ENCODE measurements around the gene TVP23A.

TVP23A gene

DNA sequence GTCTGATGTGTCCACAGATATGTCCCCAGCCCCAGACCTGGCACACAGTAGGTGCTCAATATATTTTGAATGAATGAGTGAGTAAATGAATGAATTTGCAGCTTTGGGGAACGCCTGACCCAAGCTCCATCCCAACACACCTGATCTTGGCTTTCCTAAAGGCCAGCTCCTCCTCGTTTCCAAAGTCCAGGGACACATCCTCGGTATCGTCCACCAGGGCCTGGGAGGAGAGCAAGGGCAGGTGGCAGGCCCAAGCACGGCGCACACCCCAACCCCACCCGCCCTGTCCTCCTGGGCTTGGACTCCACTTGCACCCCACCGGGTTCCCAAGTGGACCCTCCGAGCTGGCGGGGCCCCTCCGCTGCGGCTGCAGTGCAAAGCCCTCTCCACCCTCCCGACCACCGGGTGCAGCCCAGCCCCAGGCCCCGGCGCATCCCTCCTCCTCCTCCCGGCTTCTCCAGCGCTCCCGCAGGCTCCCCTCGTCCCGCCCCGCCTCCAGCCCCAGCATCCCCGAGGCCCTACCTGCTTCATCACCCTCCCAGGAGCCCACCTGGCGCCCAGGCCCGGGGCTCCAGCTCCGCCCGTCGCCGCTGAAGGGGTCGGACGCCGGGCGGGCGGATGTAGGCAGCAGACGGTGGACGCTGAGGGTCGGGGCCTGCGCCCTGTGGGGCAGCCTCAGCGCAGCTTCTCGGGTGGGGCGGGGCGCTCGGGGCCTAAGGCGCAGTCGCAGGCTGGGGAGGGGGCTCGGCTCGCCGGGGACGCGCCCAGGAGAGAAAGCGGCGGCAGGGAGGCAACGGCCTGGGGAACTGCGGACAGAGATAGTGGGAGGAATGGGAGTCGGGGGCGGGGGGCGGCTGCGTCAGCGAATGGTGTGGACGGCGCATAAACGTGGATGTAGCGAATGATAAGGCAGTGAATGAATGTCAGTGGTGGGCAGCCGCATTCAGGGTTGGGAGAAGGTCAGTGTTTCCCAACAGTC is at the start of gene TVP23A:
TSS of gene TVP23A (minus strand) at position 832 of the 979 bp plus-strand sequence. CDS start at position 531, 301 bp downstream.
- no peak for DNase-seq

DNA sequence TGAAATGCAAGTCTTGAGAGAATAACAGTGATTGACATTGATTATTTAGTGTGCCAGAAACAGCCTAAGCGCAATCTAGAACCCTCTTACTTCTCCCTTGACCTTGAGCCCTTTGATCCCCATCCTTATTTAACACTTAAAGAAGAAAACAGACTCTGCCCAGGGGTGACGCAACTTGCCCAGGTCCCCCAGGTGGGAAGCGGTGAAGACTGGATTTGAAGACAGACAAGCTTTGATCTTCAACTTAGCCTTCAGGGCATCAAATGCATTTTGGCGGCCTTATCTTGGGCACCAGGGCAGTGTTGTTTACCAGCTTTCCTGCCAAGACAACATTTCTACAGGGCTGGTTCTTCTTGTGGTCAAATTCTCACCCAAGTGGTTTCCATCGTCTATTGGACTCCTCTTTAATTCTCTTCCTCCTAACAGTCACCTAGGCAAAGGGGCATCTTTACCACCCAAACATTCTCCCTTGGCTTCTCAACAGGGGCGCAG is 49.6 kb upstream of the TVP23A start:
- DNase-seq: no peak

DNA sequence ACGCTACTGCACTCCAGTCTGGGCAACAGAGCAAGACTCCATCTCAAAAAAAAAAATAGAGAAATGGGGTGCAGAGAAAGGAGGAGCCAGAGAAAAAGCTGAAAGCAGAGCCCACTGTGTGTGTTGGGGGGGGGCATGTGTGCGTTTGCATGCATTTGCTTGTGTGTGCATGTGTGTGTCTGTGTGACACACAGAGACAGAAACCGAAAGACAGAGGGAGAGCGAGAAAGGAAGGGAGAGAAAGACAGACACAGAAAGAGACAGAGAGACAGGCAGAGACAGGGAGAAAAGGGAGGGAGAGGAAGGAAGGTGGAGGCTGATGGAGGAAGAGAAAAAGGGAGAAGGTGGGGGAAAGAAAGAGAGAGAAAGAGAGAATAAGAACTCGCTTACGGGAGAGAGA is 48.6 kb upstream of the TVP23A start:
- DNase-seq: no peak

DNA sequence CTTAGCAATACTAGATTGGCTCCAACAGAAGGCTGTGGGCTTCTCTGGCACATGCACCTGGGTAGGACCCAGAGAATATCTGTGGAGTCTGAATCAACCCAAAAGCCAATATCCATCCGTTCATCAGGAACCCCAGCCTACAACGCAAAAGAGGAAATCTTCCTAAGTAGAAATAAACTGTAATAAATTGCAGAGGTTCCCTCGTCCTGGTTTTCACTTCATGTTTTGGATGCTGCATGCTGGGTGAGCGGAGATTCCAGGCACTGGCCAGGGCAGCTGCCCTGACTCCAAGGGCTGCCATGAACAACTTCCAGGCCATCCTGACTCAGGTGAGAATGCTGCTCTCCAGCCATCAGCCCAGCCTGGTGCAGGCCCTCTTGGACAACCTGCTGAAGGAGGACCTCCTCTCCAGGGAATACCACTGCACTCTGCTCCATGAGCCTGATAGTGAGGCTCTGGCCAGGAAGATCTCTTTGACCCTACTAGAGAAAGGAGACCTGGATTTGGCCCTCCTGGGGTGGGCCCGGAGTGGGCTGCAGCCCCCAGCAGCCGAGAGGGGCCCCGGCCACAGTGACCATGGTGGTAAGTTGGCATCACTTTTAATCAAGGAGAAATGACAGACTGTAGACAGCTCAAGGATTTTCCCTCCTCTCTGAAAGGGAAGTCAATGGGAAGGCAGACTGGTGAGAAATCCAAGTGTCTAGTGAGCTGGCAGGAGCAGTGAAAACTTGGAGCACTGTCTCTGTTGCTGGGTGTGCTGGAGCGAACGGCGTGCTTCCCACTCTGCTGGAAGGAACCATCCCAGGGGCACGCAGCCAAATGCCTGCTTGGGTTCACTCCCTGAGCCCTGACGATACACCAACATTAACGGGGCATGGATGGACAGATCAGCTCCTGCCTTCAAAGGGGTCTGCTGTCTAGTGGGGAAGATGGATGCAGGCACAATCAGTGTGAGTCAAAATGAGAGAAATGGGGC is 47.7 kb upstream of the TVP23A start:
- no peak for DNase-seq

DNA sequence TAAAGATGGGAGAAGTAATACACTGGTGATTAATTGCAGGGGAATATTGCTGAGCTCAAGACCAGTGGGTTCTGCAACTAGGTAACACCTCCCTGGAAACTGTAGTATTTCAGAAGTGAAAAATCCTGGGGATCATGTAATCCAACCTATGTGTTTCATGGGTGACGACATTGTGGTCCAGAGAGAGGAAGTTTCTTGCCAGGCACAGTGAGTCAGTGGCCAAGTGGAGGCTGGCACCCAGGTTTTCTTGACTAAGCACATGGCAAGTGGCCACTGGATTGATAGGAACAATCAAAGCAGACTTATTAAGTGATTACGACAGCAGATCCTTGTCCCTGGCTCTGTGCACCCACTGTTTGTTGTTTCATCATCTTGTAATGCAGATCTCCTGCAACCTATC is 43.8 kb upstream of the TVP23A start:
- DNase-seq: no peak

DNA sequence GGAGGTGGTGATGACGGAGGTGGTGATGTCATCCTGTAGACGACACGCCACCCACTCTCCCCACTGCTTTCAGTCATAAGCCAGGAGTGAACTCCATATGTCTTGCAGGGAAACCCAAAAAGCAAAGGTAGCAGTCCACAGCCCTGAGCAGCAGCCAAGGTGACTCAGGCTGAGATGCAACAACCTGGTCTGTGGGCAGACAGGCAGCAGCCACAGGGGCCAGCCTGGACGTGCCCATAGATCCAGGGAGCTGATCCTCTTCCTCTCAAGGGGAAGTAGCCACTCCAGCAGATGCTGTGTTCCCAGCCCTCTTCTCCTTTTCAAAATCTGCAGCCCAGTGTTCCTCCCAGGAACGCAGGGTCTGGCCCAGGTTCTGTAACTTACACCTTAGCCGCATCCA is 41.1 kb upstream of the TVP23A start:
- no peak for DNase-seq

DNA sequence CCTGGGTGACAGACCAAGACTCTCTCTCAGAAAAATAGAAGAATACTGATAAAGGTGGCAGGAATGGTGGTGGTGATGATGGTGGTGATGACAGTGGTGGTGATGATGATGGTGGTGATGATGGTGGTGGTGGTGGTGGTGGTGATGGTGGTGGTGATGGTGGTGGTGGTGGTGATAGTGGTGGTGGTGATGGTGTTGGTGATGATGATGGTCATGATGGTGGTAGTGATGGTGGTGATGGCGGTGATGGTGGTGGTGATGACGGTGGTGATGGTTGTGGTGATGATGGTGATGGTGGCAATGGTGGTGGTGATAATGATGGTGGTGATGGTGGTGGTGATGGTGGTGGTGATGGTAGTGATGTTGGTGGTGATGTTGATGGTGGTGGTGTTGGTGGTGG is 40.4 kb upstream of the TVP23A start:
- DNase-seq: no peak

DNA sequence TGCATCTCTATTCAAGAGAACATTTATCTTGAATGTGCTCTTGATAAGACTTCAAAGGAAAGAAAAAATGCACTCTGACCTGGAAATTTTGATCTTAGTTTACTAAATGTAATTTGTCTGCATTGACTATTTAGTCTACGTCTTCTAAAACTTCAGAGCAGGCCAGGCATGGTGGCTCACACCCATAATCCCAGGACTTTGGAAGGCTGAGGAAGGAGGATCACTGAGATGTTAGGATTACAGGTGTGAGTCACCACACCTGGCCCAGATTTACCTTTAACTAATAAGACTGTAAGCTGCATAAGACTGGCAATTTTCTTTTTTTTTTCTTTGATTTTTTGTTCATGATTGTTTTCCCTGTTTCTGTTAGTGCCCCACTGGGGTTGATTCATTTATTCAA is 39.6 kb upstream of the TVP23A start:
- DNase-seq: no peak

DNA sequence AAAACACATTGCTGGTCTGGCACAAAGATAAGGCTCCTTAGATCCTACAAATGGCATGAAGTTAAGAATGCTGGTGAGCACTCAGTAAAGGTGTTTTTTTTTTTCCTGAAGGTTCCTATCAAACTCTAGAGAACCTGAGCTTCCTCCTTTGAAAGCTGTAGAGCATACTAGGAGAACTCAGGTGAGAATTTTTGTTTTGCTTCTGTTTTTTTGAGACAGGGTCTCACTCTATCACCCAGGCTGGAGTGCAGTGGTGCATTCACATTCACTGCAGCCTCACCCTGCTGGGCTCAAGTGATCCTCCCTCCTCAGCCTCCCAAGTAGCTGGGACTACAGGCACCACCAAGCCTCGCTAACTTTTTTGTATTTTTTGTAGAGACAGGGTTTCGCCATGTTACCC is 37.4 kb upstream of the TVP23A start:
- no peak for DNase-seq

DNA sequence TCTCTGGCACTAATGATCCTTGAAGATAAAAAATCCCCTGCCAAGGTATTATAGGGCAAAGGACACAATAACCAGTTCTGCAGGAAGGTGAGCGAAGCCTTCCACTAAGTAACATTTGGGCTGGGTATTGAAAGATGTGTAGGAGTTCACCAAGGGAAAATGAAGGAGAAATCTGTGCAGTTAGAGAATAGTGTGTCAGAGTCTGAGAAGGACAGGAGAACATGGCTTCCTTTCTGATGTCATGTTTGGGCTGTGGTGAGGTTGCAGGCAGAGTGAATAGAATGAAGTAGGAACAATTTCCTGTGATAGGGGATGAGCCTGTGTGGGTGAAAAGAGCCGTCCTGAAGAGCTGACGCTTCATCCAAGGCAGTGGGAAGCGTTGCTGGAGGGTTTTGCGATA is 34.4 kb upstream of the TVP23A start:
- DNase-seq: no peak

DNA sequence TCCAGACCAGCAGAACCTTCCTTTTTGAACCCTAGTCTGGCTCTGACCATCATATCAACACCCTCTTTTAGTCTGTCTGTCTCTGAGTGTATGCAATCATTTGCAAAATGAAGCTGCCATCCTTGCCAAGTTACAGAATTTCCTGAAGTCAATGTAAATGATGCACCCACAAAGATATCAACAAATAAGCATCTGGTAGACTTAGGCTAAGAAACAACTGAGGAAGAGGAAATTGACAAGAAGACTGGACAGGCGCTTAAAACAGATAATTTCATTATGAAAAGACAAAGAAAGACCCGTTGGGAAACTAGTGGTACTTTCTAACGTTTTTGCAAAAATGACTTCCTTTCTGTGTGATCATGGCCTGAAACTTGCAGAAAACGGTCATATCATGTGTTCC is 33.7 kb upstream of the TVP23A start:
- DNase-seq: no peak

DNA sequence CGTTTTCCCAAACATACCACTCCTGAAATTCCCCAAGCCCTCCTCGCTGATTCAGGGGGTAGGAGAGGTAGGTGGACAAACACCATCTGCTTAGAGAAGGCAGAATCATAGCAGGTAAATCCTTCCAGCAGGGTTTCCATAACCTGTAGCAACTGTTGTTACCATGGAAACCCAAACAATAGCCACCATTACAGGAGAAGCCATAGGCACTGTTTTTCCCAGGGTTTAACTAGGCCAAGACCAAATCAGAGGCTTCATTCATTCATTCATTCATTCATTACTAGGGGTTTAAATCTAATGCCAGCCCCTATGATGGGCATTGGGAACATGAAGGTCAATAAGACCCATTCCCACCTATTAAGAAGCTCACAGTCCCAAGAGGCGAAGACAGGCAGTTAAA is 32.9 kb upstream of the TVP23A start:
- DNase-seq: no peak

DNA sequence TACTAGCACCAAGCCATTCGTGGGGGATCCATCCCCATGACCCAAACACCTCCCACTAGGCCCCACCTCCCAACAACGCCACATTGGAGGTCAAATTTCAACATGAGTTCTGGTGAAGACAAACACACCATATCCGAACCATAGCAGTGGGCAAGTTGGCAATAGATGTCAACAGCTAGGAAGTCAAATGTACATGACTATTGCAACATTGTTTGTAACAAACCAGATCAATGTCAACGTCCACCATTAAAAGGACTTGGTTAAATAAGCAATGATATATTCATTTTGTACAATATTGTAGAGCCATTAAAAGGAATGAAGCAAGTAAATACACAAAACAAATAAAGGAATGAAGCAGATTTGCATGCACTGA is 31.9 kb upstream of the TVP23A start:
- no peak for DNase-seq

DNA sequence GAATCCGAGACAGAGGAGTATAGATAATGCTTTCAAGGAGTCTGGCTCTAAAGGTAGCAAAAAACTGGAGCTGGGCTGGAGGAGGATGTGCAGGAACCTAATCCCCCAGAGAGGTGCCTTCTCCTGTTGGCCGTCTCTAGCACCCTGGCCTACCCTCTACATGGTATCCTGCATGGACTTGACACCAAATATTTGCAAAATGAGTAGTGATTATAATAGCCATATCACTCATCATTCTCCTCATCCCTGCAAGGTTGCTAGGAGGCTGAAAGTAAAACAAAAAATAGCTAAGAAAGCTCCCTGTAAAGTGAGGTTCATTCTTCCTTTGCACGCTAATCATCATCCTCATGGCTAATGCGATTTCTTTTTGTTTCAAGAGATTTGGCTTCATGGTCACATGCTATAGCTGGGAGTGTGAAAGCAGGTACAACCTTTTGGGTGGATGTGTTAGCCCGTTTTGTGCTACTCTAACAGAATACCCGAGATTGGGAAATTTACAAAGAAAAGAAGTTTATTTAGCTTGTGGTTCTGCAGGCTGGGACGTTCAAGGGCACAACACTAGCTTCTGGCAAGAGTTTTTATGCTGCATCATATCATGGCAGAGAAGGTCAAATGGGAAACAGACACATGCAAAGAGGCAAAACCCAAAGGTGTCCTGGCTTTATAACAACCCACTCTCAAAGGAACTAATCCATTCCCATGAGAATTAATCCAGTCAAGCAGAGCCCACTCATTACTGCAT is 31.3 kb upstream of the TVP23A start:
- DNase-seq: no peak

DNA sequence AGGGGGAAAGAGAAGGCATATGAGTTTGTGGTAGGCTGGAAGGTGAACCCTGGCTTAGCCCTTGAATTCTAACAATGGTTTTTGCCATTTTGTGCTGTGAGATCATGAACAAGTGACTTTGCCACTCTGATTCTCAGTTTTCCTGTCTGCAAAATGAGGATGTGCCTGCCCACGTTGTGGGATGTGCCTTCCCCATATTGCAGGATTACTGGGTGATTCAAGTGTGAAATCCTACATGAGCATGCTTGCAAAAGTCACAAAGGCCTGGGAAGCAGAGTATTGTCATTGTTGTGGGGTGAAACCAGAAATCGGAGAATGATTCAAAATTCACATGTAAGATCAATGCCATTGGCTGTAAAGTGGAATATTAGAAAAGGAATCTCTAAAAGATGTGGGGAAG is 28.6 kb upstream of the TVP23A start:
- DNase-seq: no peak

DNA sequence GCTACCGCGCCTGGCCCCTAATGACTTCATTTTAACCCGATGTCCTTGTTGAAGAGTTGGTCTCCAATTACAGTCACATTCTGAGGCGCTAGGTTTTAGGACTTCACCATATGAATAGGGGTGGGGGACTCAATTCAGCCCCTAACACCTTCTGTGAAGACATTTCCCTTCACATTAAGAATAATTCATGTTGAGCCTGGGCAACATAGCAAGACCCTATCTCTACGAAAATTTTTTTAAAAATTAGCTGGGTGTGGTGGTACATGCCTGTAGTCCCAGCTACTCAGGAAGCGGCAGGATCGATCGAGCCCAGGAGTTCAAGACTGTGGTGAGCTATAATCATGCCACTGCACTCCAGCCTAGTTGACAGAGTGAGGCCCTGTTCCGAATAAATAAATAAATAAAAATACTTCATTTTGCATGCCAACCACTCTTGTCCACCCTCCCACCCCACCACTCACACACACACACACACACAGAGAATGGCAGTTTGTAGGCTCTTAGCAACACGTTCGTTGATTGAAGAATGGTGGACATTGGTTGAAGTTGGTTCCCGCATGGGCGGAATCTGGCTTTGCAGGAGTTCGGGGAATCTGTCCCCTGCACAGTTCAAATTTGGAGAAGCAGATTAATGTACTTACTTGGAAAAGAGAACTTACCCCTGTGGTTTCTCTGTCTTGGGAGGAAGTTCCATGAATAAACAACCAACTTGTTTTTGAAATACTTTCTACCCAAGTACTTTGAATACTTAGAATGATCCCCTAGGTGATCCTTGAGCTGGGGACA is 27.8 kb upstream of the TVP23A start:
- no peak for DNase-seq

DNA sequence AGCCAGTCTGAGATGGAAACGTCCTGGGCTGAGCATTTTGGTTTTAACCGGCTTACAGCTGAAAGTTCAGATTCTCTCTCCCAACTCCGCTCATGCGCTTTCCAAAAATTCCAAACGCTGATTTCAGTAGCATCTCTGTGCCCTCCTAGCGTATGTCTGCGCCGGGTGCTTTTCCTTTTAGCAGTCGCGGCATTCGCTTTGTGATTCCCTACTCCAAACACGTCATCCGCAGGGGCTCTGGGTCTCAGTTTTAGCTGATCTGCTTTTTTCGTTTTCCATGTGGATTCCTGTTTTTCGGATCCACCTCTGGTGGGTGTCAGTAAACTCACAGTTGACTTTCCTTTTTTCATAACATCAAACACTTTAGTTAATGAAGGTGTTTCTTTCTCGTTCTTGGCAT is 22.1 kb upstream of the TVP23A start:
- DNase-seq: no peak

DNA sequence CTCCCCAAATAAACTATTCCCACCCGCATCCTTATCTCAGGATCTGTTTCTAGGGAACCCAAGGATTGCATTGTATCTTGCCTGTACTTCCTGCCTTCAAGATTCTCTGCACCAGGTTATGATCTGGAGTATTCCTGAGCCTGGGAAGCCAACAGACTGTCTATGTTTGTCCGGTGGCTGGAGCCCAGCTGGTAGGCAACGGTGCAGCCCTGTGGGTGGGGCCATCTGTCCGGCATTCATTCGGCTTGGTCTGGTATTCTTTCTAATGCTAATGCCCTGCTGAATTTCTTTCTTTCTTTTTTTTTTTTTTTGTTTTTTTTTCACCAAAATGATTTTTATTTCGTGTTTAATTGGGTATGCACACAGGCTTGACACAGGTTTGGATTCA is 20.7 kb upstream of the TVP23A start:
- no peak for DNase-seq

DNA sequence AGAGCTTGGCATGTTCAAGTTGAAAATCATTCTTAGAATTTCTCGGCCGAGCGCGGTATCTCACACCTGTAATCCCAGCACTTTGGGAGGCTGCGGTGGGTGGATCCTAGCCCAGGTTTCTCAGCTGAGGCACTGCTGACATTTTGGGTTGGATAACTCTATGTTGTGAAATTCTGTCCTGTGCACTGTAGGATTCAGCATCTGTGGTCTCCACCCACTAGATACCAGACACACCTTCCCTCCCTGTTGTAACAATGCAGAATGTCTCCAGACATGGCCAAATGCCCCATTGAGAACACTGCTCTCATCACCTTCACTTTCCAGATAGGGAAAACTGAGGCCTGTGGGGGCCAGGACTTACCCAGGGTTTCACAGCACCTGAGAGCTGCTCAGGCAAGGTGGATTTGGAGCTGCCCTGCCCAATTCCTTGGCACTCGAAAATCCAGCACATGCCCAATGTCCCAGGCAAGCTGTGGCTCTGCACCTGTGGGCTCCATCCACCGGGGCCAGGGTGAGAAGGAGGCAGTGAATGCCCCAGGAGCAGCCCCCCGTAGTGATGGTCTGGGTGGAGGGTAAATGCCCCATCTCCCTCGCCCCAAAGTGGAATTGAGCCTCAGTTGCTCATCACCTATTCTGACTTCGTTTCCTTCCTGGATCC is 20.2 kb upstream of the TVP23A start:
- no peak for DNase-seq

DNA sequence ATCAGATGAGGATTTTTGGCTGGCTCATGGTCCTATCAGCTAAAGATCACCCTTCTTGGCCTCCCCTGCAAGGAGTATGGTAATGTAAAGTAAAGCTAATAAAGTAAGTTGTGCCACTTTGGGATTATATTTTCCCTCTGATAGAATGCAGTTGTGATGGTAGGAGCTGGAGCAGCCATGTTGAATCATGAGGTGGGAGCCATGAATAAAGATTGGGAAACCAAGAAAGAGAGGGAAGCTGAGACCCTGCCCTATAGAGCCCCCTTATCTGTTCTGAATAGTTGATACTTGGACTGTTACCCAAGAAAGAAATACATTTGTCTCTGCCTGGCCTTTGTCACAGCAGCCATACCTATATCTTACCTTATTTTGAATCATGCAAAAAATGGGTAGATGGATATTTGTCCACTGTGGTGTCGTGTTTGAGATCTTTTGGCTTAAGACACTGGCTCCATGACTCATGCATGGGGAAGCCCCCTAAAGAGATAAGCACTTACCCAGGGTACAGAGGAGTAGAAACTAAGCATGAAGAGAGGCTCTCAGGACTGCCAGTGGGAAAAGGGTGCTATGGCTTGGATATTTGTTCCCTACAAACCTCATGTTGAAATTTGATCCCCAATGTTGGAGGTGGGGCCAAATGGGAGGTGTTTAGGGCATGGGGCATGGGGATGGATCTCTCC is 17.7 kb upstream of the TVP23A start:
- DNase-seq: no peak
